Glutamatergic neuron (in vitro differentiated cells): ENCODE measurements around the gene CROCC. TPM values are rescaled to one million over a fixed set of nuclear protein-coding genes. Genes with fewer than 3 reads are reported as not detected.
A peak's percentile ranks its signal among the peaks of the same experiment; 100 is the strongest.
"Not testable (repeated sequence)": the region's sequence is repeated elsewhere in the genome, so short reads cannot be mapped to it uniquely, and the experiment has no call there.

Experiments used
- DNase-seq: peaks from one replicate; pipeline ENCODE4 v3.0.0; 2022
- H3K27ac Mint-ChIP-seq: one replicate; pipeline ENCODE4 v1.8.0; 2020; ENCODE audit warnings: mild to moderate bottlenecking, mixed read lengths, inconsistent platforms; ENCODE audit not compliant: unreplicated experiment
- H3K27me3 Mint-ChIP-seq: one replicate; pipeline ENCODE4 v1.8.0; 2020; ENCODE audit warnings: mild to moderate bottlenecking, moderate library complexity, mixed read lengths, inconsistent platforms; ENCODE audit not compliant: unreplicated experiment
- H3K36me3 Mint-ChIP-seq: one replicate; pipeline ENCODE4 v1.8.0; 2020; ENCODE audit warnings: mild to moderate bottlenecking, mixed read lengths, inconsistent platforms; ENCODE audit not compliant: unreplicated experiment
- H3K4me1 Mint-ChIP-seq: one replicate; pipeline ENCODE4 v1.8.0; 2020; ENCODE audit warnings: mild to moderate bottlenecking, low read depth, mixed read lengths, inconsistent platforms; ENCODE audit not compliant: unreplicated experiment
- H3K4me3 Mint-ChIP-seq: one replicate; pipeline ENCODE4 v1.8.0; 2020; ENCODE audit warnings: mild to moderate bottlenecking, mixed read lengths, inconsistent platforms; ENCODE audit not compliant: unreplicated experiment
- H3K9me3 Mint-ChIP-seq: one replicate; pipeline ENCODE4 v1.8.0; 2020; ENCODE audit warnings: mild to moderate bottlenecking, moderate library complexity, mixed read lengths, inconsistent platforms; ENCODE audit not compliant: unreplicated experiment
- total RNA-seq: library from RNA; stranded (reverse); fragmentation: NEBNext Ultra II Directional; extraction: Animal tissue kit (Norgen Biotek cat#: 25700); gene quantifications from one replicate; pipeline ENCODE4 v1.2.1, GENCODE V29; 2021; ENCODE audit not compliant: unreplicated experiment
- TF ChIP-seq, protein P1 (sequence below): fragments of 200-600 bp; sonication (generic); IDR thresholded peaks from one replicate; pipeline ENCODE4 v1.5.0; 2021; ENCODE audit not compliant: partially characterized antibody, unreplicated experiment

The CROCC gene
- total RNA-seq, 1 donor from 2014 or later = 50.9 TPM

- Mint-ChIP-seq H3K27ac (no peak overlapping the region), H3K27me3 (peaks cover 6% of the 10 kb centered on the region)
- no peak for DNase-seq
Observed at GRCh38 chr1:16905868-16906702, 15.6 kb upstream of the CROCC start.

DNA sequence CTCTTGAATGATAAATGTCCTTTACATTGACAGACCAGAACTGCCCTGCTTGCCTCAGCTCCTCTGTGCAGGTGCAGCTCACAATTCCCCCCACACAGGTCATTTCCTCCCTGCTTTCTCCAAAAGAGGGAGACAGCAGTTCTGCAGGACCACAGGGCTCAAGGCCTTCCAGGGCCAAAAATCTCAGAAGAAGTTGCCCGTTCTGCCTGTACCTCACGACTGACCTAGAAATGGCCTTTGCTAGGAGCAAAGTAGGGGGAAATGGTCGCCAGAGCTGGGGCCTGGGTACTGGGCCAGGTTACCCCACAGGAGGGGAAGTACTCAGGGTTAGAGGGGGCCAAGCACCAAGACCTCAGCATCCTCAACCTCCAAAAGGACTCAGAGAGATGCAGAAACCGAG, 14.9 kb upstream of the CROCC start:
- no peak for DNase-seq
- TF ChIP-seq, protein P1, sequence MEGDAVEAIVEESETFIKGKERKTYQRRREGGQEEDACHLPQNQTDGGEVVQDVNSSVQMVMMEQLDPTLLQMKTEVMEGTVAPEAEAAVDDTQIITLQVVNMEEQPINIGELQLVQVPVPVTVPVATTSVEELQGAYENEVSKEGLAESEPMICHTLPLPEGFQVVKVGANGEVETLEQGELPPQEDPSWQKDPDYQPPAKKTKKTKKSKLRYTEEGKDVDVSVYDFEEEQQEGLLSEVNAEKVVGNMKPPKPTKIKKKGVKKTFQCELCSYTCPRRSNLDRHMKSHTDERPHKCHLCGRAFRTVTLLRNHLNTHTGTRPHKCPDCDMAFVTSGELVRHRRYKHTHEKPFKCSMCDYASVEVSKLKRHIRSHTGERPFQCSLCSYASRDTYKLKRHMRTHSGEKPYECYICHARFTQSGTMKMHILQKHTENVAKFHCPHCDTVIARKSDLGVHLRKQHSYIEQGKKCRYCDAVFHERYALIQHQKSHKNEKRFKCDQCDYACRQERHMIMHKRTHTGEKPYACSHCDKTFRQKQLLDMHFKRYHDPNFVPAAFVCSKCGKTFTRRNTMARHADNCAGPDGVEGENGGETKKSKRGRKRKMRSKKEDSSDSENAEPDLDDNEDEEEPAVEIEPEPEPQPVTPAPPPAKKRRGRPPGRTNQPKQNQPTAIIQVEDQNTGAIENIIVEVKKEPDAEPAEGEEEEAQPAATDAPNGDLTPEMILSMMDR = no peak
- Mint-ChIP-seq H3K4me1 (peaks cover 12% of the 10 kb centered on the region), H3K9me3 (peaks cover 11% of the 10 kb centered on the region), H3K27me3 (peaks cover 4% of the 10 kb centered on the region), H3K27ac (no peak overlapping the region), H3K36me3 (no peaks in the 10 kb centered on the region), H3K4me3 (no peak overlapping the region)

More at GRCh38 chr1:16905868-16906702, 15.6 kb upstream of the CROCC start:
- H3K4me1 Mint-ChIP-seq = peaks cover 14% of the 10 kb centered on the region
- no peaks in the 10 kb centered on the region for H3K36me3 Mint-ChIP-seq
- TF ChIP-seq, protein P1 = no peak
- H3K9me3 Mint-ChIP-seq = peaks cover 11% of the 10 kb centered on the region
- H3K4me3 Mint-ChIP-seq = no peak overlapping the region

DNA sequence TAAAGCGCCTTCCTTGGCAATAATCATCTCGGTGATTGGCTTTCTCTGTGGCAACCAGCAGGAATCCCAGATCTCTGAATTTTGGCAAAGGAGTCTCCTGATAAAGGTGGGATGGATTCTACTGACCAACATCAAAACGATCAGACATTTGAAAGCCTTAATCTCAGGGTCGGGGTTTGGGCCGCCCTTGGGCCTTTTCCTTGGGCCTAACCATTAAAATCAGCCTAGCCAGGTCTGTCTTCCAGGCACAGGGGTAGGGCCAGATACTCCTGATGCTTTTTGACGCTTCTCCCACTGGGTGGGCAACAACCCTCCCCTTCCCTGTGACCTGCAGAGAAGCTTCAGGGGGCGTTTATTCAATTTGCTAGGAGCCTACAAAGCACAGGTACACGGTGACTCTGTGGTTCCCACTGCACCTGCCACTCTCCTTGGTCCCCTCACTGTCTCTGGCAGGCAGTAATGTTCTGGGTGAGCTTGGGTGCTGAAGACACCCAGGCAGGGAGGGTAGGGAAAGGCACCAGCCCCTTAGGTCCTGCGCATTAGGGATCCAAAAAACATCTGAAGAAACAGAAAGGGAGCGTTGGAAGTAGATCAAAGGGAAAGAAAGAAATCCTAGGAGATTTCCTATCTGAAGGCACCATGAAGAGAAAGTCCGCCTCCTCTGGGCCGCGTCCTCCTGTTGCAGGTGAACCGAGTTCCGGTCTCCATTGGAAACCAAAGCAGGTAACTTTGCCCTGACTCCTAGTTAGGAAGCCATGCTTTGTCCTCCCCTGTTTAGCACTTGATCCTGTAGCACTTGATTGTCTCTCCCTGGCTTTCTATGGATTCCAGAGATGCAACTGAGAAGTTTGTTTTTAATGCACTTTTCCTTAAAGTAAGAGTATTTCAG, 13.6 kb upstream of the CROCC start:
- TF ChIP-seq, protein P1 = no peak
- no peak for DNase-seq

DNA sequence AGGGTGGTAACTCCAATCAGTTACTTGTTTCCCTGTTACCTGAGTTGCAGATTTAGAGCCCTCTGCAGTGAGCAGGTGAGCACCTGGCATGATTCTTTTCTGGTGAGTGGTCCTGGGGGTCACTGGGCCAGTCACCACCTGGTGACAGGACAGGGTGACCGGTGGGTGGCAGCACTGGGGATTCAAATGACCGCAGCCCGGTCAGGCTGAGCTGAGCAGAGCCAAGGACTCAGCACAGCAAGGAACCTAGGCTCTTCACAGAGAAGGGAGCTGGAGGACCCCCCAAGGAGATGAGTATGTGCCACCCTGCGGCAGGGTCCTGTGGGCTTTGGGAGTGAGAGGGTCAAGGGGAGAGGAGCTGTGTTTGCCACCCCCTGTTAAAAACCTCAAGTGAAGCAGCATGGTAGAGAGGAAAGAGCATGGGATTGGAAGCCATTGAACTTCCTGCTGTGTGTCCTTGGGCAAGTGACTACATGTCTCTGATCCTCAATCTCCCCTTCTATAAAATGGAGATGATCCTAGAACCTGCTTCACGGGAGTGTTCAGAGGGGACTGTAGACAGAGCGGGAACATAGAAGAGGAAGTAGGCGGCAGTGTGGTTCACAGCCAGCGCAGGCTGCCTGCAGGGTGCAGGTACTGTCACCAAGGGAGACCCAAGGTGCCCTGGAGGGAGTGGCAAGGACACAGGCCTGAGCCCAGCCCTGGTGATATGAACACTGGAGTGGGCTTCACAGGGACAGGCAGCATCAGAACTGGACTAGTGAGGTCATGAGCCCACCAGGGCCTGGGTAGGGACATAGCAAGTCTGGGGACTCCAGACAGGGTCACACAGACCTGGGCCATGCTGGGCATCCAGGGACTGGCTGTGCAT, 9.6 kb upstream of the CROCC start:
- H3K27ac Mint-ChIP-seq, H3K36me3 Mint-ChIP-seq: not testable (repeated sequence)
- Mint-ChIP-seq H3K4me1 (peaks cover 23% of the 10 kb centered on the region), H3K27me3 (peaks cover 28% of the 10 kb centered on the region), H3K9me3 (peaks cover 17% of the 10 kb centered on the region), H3K4me3 (peak overlapping the region; percentile 25)
- peak; percentile 57 for DNase-seq
- TF ChIP-seq, protein P1 = peak; percentile 17

More for the DNA sequence above, 13.6 kb upstream of the CROCC start:
- H3K9me3 Mint-ChIP-seq = peaks cover 11% of the 10 kb centered on the region
- peaks cover 14% of the 10 kb centered on the region for H3K4me1 Mint-ChIP-seq
- peaks cover 8% of the 10 kb centered on the region for H3K27me3 Mint-ChIP-seq
- H3K27ac Mint-ChIP-seq = no peak overlapping the region
- no peak overlapping the region for H3K4me3 Mint-ChIP-seq
- H3K36me3 Mint-ChIP-seq = no peaks in the 10 kb centered on the region

DNA sequence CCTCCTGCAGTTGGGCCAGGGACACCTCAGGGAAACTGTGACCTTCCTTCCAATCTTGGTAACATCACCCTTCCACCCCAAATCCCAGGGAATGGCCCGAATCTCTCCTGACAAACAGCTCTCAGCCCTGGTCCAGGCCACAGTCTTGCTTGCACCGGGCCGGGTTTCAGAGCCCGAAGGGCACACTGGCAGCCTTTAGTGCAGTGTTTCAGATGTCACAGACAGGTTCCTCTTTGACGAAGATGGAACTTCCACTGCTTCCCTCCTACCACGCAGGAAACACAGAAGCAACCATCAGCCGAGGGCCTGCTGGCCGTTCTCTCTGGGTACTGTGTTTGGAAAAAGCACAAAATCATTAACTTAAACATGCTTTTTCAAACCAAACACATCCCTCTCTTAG, 9.0 kb upstream of the CROCC start:
- H3K9me3 Mint-ChIP-seq = peaks cover 17% of the 10 kb centered on the region
- H3K4me1 Mint-ChIP-seq = peaks cover 21% of the 10 kb centered on the region
- not testable (repeated sequence) for H3K36me3 Mint-ChIP-seq, DNase-seq
- H3K27me3 Mint-ChIP-seq = peaks cover 27% of the 10 kb centered on the region
- H3K27ac Mint-ChIP-seq = peak overlapping the region; percentile 95
- H3K4me3 Mint-ChIP-seq = peak overlapping the region; percentile 89
